Fibroblast of lung (primary cell): ENCODE results near the gene CIC. TPM values are rescaled to one million over a fixed set of nuclear protein-coding genes. Genes with fewer than 3 reads are reported as not detected.

ENCODE experiments used
- DNase-seq, 2 donors: peaks; one replicate each; pipeline versions ENCODE4 v3.0.0 to v3.0.0-alpha.2; 2010; ENCODE audit warnings: low read depth in 2 of 2
- H2AFZ ChIP-seq: 2 replicates; pipeline ENCODE4 v1.5.1; 2012; ENCODE audit warnings: low read length, control low read depth, inconsistent platforms
- H3K27ac ChIP-seq: 2 replicates; pipeline ENCODE4 v1.5.1; 2011; ENCODE audit warnings: low read length, control low read depth; ENCODE audit not compliant: insufficient read depth
- H3K27me3 ChIP-seq: 2 replicates; pipeline ENCODE4 v1.5.1; 2011; ENCODE audit warnings: mild to moderate bottlenecking, low read length; ENCODE audit not compliant: control insufficient read depth, insufficient read depth
- H3K36me3 ChIP-seq: 2 replicates; pipeline ENCODE4 v1.5.1; 2011; ENCODE audit warnings: low read length; ENCODE audit not compliant: control insufficient read depth, insufficient read depth
- H3K4me1 ChIP-seq: 2 replicates; pipeline ENCODE4 v1.5.1; 2011; ENCODE audit warnings: low read length; ENCODE audit not compliant: control insufficient read depth, insufficient read depth; ENCODE audit errors: extremely low read depth
- H3K4me2 ChIP-seq: 2 replicates; pipeline ENCODE4 v1.5.1; 2011; ENCODE audit warnings: low read length, control low read depth; ENCODE audit not compliant: insufficient read depth; ENCODE audit errors: extremely low read depth
- H3K4me3 ChIP-seq, 4 experiments: fragments of 200-600 bp in 1 of 4; sonication (generic) in 1 of 4; replicated peaks in 1 of 4; 2 replicates each; pipeline ENCODE4 v1.5.1; 2011 to 2016; ENCODE audit warnings: low read length in 4 of 4, low read depth in 3 of 4, mild to moderate bottlenecking in 3 of 4, control low read depth in 2 of 4, inconsistent platforms in 1 of 4, mixed read lengths in 1 of 4; ENCODE audit not compliant: insufficient read depth in 1 of 4; ENCODE audit errors: control extremely low read depth in 1 of 4
- H3K79me2 ChIP-seq: 2 replicates; pipeline ENCODE4 v1.5.1; 2012; ENCODE audit warnings: mild to moderate bottlenecking, low read length, inconsistent platforms; ENCODE audit not compliant: control insufficient read depth, insufficient read depth
- H3K9ac ChIP-seq: 2 replicates; pipeline ENCODE4 v1.5.1; 2011; ENCODE audit warnings: mild to moderate bottlenecking, low read length, control low read depth; ENCODE audit not compliant: insufficient read depth
- H3K9me3 ChIP-seq: 2 replicates; pipeline ENCODE4 v1.5.1; 2012; ENCODE audit warnings: low read depth, low read length; ENCODE audit not compliant: control insufficient read depth, insufficient read depth
- H4K20me1 ChIP-seq: 2 replicates; pipeline ENCODE4 v1.5.1; 2011; ENCODE audit warnings: low read length; ENCODE audit not compliant: control insufficient read depth, insufficient read depth; ENCODE audit errors: extremely low read depth
- EZH2 ChIP-seq: IDR thresholded peaks from 2 replicates; pipeline ENCODE4 v1.5.1; 2012; ENCODE audit warnings: low read length, control low read depth, mild to moderate bottlenecking; ENCODE audit errors: missing control alignments
- polyA plus RNA-seq, 2 donors: library from polyadenylated mRNA; depleted of rRNA in 1 of 2; stranded (reverse) in 1 of 2; unstranded in 1 of 2; fragments of >200 nt; gene quantifications; 2 replicates each; pipeline ENCODE4 v1.2.1, GENCODE V29; 2011 to 2012; ENCODE audit warnings: missing spikeins in 1 of 2
- total RNA-seq: library from RNA; depleted of rRNA; stranded (reverse); fragments of >200 nt; gene quantifications from 2 replicates; pipeline ENCODE4 v1.2.1, GENCODE V29; 2014
- TF ChIP-seq, protein P1 (sequence below), 2 donors: IDR thresholded peaks in 1 of 2; conservative IDR thresholded peaks in 1 of 2; 1 replicate in 1 of 2; 2 replicates in 1 of 2; pipeline ENCODE4 v1.5.1; 2011 to 2012; ENCODE audit warnings: low read length in 2 of 2, control low read depth in 1 of 2, inconsistent platforms in 1 of 2, low read depth in 1 of 2, mild to moderate bottlenecking in 1 of 2

CIC gene
- total and polyA plus RNA-seq, 2 donors (not counting 1 experiment from before 2014, with no cell fraction given): 8.5 to 23.6 TPM

DNA sequence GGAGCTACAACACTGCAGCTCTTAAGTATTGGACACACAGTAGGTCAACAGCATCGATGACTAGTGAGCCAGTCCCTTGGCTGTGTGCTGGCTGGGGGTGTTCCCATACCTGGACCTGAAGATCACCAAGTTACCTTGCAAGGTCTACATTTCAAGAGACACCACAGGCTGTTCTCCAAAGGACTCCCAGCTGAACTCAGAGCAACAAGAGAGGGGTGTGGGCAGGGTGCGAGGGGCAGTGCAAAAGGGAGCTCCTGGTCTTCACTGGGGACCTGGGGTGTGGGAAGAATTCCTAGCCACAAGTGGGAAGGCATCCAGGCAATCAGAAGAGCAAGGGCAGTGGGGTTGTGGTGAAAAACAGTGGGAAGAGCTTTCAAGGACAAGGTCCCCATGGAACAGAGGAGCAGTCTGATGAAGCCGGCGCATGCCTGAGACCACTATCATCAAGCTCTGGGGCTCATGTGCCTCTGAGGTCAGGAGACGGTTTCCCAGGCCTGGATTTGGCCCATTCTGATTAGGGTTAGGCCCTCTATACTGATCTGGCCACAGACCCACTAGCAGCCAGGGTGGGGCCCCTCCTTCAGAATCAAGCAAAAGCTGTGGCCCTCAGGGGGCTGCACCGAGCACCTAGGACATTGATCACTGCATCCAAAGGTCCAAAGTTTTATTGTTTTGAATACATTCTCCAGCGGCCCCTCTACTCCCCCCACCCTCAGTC, 22.0 kb upstream of the CIC start:
- Histone ChIP-seq H3K27me3 (no peaks in the 10 kb centered on the region), H4K20me1 (no peaks in the 10 kb centered on the region), H3K4me2 (no peak overlapping the region), H3K4me1 (peaks cover 30% of the 10 kb centered on the region), H3K9me3 (no peaks in the 10 kb centered on the region), H2AFZ (no peak overlapping the region), H3K9ac (no peak overlapping the region), H3K36me3 (peaks cover 15% of the 10 kb centered on the region), H3K4me3 (no peak overlapping the region), H3K79me2 (peaks cover 36% of the 10 kb centered on the region), H3K27ac (peak overlapping the region; percentile 36)
- peak in 1 of 2 donors; percentile 26 for DNase-seq
- TF ChIP-seq, protein P1, sequence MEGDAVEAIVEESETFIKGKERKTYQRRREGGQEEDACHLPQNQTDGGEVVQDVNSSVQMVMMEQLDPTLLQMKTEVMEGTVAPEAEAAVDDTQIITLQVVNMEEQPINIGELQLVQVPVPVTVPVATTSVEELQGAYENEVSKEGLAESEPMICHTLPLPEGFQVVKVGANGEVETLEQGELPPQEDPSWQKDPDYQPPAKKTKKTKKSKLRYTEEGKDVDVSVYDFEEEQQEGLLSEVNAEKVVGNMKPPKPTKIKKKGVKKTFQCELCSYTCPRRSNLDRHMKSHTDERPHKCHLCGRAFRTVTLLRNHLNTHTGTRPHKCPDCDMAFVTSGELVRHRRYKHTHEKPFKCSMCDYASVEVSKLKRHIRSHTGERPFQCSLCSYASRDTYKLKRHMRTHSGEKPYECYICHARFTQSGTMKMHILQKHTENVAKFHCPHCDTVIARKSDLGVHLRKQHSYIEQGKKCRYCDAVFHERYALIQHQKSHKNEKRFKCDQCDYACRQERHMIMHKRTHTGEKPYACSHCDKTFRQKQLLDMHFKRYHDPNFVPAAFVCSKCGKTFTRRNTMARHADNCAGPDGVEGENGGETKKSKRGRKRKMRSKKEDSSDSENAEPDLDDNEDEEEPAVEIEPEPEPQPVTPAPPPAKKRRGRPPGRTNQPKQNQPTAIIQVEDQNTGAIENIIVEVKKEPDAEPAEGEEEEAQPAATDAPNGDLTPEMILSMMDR (conservative IDR thresholded peaks at IDR 0.05 in 1 of 2, IDR thresholded peaks at IDR 0.05 in 1 of 2; ENCODE audit: low read depth in 1 of 2, low read length in 2 of 2): no peak
- no peak for TF ChIP-seq EZH2

DNA sequence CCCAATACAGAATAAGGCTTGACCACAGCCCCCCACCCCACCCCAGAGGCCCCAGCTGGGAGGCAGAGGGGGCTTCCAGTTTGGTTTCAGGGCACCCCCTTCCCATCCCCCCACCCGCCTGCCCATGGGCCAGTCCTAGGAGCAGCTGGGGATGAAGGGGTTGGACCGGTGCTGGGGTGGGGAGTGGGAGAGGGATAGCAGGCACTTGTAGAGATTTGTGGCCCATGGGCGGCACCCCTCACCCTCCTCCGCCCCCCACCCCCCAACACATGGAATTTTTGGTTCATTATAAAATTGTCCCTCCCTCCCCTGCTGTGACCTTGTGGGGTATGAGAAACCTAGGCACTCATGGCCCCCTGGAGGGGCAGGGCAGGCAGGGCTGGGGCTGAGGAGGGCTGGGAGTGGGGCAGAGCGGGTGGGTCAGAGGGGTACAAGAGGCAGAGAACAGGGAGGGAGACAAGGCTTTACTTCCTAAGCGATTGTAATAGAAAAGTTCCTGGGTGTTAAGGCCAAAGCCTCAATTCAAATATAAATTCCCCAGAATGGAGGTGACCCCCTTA, 21.3 kb upstream of the CIC start:
- no peak for DNase-seq
- no peaks in the 10 kb centered on the region for H4K20me1 ChIP-seq
- H3K27ac ChIP-seq: no peak overlapping the region
- H3K4me2 ChIP-seq: no peak overlapping the region
- no peak overlapping the region for H3K4me3 ChIP-seq
- no peak overlapping the region for H2AFZ ChIP-seq
- peaks cover 35% of the 10 kb centered on the region for H3K4me1 ChIP-seq
- H3K79me2 ChIP-seq: peaks cover 42% of the 10 kb centered on the region
- H3K9ac ChIP-seq: no peak overlapping the region
- H3K27me3 ChIP-seq: no peaks in the 10 kb centered on the region
- no peaks in the 10 kb centered on the region for H3K9me3 ChIP-seq
- peaks cover 15% of the 10 kb centered on the region for H3K36me3 ChIP-seq
- no peak for TF ChIP-seq EZH2
- TF ChIP-seq, protein P1 (conservative IDR thresholded peaks at IDR 0.05 in 1 of 2, IDR thresholded peaks at IDR 0.05 in 1 of 2; ENCODE audit: low read depth in 1 of 2, low read length in 2 of 2): no peak

DNA sequence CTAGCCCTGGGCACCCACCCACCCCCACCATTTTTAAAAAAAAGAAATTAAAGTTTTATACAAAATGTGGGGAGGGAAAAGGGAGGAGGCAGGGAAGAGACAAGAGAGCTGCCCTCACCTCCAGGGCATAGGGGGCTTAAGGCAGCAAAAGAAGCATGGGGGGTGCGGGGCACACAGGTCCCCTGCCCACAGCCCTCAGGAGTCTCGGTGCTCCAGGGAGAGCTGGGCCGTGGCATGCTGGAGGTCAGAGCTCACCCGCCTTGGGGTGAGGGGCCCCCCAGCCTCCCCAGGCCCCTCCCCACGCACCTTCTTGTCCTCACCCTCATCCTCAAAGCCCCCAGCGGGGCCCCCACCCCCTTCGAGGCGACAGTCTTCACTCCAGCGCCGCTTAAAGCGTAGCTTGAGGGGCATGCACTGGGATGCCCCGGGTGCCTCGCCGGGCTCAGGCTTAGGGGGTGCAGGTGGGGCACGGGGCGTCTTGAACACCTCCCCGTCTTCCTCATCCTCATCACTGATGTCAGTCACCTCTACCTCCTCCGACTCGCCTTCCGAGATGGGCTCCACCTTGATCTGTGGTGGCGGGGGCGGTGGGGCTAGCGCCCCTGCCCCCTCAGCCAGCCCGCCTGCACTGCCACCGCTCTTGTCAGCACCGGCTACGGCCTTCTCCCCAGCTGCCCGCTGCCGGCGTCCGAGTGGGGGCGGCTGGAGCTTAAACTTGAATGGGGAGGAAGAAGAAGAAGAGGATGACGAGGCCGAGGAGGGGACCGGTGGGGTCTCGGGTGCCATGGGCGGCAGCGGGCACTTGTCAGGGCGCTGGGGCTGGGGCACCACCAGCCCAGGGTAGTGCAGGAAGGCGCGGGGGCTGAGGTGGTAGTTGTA, 20.5 kb upstream of the CIC start:
- H3K79me2 ChIP-seq: peaks cover 50% of the 10 kb centered on the region

More for the DNA sequence above, 20.5 kb upstream of the CIC start:
- H3K4me1 ChIP-seq: peaks cover 36% of the 10 kb centered on the region
- H3K36me3 ChIP-seq: peaks cover 15% of the 10 kb centered on the region
- no peaks in the 10 kb centered on the region for H3K9me3 ChIP-seq
- no peak overlapping the region for H3K4me2 ChIP-seq
- no peak overlapping the region for H3K4me3 ChIP-seq
- TF ChIP-seq, protein P1 (conservative IDR thresholded peaks at IDR 0.05 in 1 of 2, IDR thresholded peaks at IDR 0.05 in 1 of 2; ENCODE audit: low read depth in 1 of 2, low read length in 2 of 2): no peak
- TF ChIP-seq EZH2: no peak
- DNase-seq: no peak
- H3K9ac ChIP-seq: no peak overlapping the region
- H3K27ac ChIP-seq: no peak overlapping the region
- no peaks in the 10 kb centered on the region for H4K20me1 ChIP-seq
- no peak overlapping the region for H2AFZ ChIP-seq
- no peaks in the 10 kb centered on the region for H3K27me3 ChIP-seq
